B cell (primary cell): Measurements from ENCODE around the gene GATA6.

Source experiments
- CTCF ChIP-seq: fragments of 200-600 bp; IDR thresholded peaks from one replicate; pipeline ENCODE4 v1.8.0; 2022; ENCODE audit warnings: antibody characterized with exemption, mild to moderate bottlenecking
- EZH2 ChIP-seq: IDR thresholded peaks from 2 replicates; pipeline ENCODE4 v1.6.1; 2012; ENCODE audit warnings: borderline replicate concordance, low read depth, mild to moderate bottlenecking, moderate library complexity, low read length; ENCODE audit not compliant: insufficient read depth, poor library complexity, severe bottlenecking

GRCh38 chr18:22129778-22130177 is 39.6 kb upstream of the GATA6 start:
- TF ChIP-seq CTCF (no peak), EZH2 (no peak)
